ENCODE results near the gene DPH2.

The DPH2 gene

DNA sequence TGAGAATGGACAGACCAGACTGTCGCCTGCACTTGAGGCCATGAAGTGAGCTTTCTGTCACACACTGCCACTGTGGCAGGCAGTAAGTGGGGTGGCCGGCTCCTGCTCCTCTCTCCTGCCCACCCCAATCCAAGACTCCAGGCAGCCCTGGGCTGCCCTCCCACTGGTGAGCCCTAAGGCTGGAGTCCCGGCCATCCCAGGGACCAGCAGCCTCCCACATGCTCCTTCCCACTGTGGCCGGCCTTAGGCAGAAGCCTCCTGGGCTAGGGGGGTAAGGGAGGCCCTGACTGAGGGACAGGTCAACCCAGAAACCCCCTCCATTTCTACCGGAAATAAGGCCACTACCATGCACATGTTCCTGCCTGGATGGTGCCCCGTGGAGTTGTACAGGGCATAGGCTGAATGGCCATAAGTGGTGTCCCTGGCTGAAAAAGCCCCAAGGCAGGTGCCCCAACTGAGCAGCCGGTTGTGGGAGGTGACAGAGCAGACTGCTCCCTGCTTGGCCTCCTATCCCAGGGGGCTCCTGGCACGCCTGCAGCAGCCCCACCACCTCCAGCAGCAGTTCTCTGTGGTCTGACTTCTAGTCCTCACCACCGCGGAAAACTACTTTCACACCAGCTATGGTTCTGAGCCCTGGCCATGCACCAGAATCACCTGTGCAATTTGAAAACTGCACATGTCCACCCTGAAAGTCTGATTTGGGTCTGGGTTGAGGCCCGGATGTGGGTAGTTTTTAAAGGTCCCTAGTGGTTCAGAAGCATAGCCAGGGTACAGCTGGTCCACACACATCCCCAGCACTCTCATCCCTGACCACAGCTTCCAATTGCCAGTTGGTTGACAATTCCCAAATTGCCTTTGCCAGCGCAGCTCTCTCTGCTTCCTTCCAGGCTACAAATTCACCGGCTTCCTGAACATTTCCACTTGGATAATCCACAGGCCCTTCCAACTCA is 37.8 kb upstream of the DPH2 start:
- TF ChIP-seq, protein P1, sequence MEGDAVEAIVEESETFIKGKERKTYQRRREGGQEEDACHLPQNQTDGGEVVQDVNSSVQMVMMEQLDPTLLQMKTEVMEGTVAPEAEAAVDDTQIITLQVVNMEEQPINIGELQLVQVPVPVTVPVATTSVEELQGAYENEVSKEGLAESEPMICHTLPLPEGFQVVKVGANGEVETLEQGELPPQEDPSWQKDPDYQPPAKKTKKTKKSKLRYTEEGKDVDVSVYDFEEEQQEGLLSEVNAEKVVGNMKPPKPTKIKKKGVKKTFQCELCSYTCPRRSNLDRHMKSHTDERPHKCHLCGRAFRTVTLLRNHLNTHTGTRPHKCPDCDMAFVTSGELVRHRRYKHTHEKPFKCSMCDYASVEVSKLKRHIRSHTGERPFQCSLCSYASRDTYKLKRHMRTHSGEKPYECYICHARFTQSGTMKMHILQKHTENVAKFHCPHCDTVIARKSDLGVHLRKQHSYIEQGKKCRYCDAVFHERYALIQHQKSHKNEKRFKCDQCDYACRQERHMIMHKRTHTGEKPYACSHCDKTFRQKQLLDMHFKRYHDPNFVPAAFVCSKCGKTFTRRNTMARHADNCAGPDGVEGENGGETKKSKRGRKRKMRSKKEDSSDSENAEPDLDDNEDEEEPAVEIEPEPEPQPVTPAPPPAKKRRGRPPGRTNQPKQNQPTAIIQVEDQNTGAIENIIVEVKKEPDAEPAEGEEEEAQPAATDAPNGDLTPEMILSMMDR (IDR thresholded peaks at IDR 0.05; ENCODE audit: low read length, missing control alignments): no peak
- DNase-seq (ENCODE audit: low read depth): no peak
- no peak overlapping the region for H3K4me3 ChIP-seq (replicated peaks; ENCODE audit: low read depth, low read length)

DNA sequence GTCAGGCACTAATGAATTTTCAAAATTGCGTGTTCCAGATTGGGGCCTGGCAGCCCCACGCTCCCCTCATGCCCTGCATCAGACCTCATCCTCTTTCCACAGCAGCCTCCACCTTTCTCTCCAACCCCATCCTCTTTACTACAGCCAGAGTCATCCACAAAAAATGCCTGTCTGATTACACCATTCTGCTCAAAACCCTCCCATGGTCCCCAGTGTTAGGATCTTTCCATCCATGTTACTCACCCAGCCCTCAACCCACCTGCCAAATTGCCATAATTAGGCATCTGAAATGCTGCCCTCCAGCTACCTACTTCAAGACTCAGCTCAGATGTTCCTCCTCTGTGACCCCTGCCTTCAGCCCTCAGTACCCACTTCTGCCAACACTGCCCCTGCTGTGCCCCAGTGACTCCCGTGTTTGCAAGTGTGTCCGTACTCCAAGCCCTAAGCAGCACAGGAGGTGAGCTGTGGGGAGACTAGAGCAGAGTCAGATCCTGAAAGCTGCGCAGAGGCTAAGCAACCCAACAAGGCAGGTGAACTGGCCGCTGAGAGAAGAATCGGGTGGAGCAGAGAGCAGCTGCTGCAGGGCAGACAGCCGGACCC is 36.9 kb upstream of the DPH2 start:
- TF ChIP-seq, protein P1 (IDR thresholded peaks at IDR 0.05; ENCODE audit: low read length, missing control alignments): no peak
- peak; percentile 28 for DNase-seq (ENCODE audit: low read depth)
- peak overlapping the region; percentile 38 for H3K4me3 ChIP-seq (replicated peaks; ENCODE audit: low read depth, low read length)

GRCh38 chr1:43933386-43934100 is 36.3 kb upstream of the DPH2 start, which contains the start of gene ARTN:
Gene ARTN (plus strand): TSS chr1:43933801. CDS start chr1:43935657, 1,856 bp downstream.
- TF ChIP-seq, protein P1 (IDR thresholded peaks at IDR 0.05; ENCODE audit: low read length, missing control alignments): no peak
- H3K4me3 ChIP-seq (replicated peaks; ENCODE audit: low read depth, low read length): peak within 1 kb of the TSS; percentile 38
- DNase-seq (ENCODE audit: low read depth): no peak

GRCh38 chr1:43934101-43934985 is 35.5 kb upstream of the DPH2 start:
- DNase-seq (ENCODE audit: low read depth): peak; percentile 64
- H3K4me3 ChIP-seq (replicated peaks; ENCODE audit: low read depth, low read length): no peak overlapping the region
- TF ChIP-seq, protein P1 (IDR thresholded peaks at IDR 0.05; ENCODE audit: low read length, missing control alignments): peak; percentile 89

DNA sequence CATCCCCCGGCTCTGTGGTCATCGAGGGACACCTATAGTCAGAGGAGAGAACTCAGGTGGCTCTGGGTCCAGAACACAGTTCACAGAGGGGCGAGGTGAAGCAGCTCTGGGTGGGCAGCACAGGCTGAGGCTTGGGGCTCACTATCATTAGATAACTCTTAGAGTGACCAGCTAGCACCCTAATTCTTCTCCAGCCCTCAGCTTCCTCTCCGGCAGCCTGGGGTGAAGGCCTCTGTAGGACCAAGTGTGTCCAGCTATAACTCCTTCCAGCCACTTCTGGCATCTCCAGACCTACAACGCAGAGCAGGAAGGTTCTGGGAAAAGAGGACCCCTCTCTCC is 34.9 kb upstream of the DPH2 start:
- H3K4me3 ChIP-seq (replicated peaks; ENCODE audit: low read depth, low read length): no peak overlapping the region
- TF ChIP-seq, protein P1 (IDR thresholded peaks at IDR 0.05; ENCODE audit: low read length, missing control alignments): no peak
- no peak for DNase-seq (ENCODE audit: low read depth)
